SK-N-SH (cell line): Measurements from ENCODE around the gene COG4. TPM values are rescaled to one million over a fixed set of nuclear protein-coding genes. Genes with fewer than 3 reads are reported as not detected.

Experiments
- CTCF ChIA-PET: fragments of 300-600, 350-600 bp; formaldehyde crosslinking; extraction: SDS; loops from one replicate; lab custom pipeline; 2021; lab: Yijun Ruan, JAX
- POLR2A ChIA-PET: fragments of 350-600 bp; sonication (Branson Sonifier 250); formaldehyde crosslinking; extraction: SDS; loops from one replicate; lab custom pipeline; 2020; ENCODE audit warnings: antibody characterized with exemption, inconsistent platforms; lab: Yijun Ruan, JAX
- DNase-seq: peaks from one replicate; pipeline ENCODE4 v3.0.0; 2012
- H2AFZ ChIP-seq: fragments of 200-600 bp; sonication (generic); 2 replicates; pipeline ENCODE4 v1.8.1; 2016; ENCODE audit warnings: antibody characterized with exemption, mild to moderate bottlenecking, low read depth
- H3F3A ChIP-seq: fragments of 200-600 bp; sonication (generic); replicated peaks from 2 replicates; pipeline ENCODE3; 2016; ENCODE audit warnings: antibody characterized with exemption, mild to moderate bottlenecking; ENCODE audit not compliant: insufficient read depth
- H3K27ac ChIP-seq, 2 experiments: fragments of 200-500 bp in 1 of 2; fragments of 200-600 bp in 1 of 2; sonication (Bioruptor generic) in 1 of 2; sonication (generic), shearing (Covaris generic) in 1 of 2; 2 replicates each; pipeline versions ENCODE4 v1.5.1 to v1.6.1; 2014 to 2016; ENCODE audit warnings: low read depth in 2 of 2, inconsistent platforms in 1 of 2, low read length in 1 of 2, mild to moderate bottlenecking in 1 of 2, mixed read lengths in 1 of 2
- H3K27me3 ChIP-seq: fragments of 200-600 bp; sonication (generic), shearing (Covaris generic); 2 replicates; pipeline ENCODE4 v1.6.1; 2016; ENCODE audit warnings: mixed run types; ENCODE audit not compliant: insufficient read depth
- H3K36me3 ChIP-seq, 2 experiments: fragments of 200-500 bp in 1 of 2; fragments of 200-600 bp in 1 of 2; sonication (Bioruptor generic) in 1 of 2; sonication (generic) in 1 of 2; replicated peaks in 1 of 2; 2 replicates each; pipeline versions ENCODE3 to v1.5.1; 2014 to 2016; ENCODE audit warnings: low read length in 1 of 2, mild to moderate bottlenecking in 1 of 2; ENCODE audit not compliant: insufficient read depth in 2 of 2, control insufficient read depth in 1 of 2
- H3K4me1 ChIP-seq, 2 experiments: fragments of 200-500 bp in 1 of 2; fragments of 200-600 bp in 1 of 2; sonication (Bioruptor generic) in 1 of 2; sonication (generic), shearing (Covaris generic) in 1 of 2; 2 replicates each; pipeline versions ENCODE4 v1.5.1 to v1.6.1; 2014 to 2016; ENCODE audit warnings: low read depth in 1 of 2, low read length in 1 of 2, mixed run types in 1 of 2; ENCODE audit not compliant: insufficient read depth in 2 of 2, control insufficient read depth in 1 of 2
- H3K4me2 ChIP-seq: fragments of 200-600 bp; sonication (generic), shearing (Covaris generic); 2 replicates; pipeline ENCODE4 v1.6.1; 2017; ENCODE audit warnings: mixed run types
- H3K4me3 ChIP-seq, 2 experiments: fragments of 200-500 bp in 1 of 2; fragments of 200-600 bp in 1 of 2; sonication (Bioruptor generic) in 1 of 2; sonication (generic), shearing (Covaris generic) in 1 of 2; 2 replicates each; pipeline versions ENCODE4 v1.5.1 to v1.8.1; 2014 to 2016; ENCODE audit warnings: low read depth in 2 of 2, inconsistent platforms in 1 of 2, low read length in 1 of 2, mild to moderate bottlenecking in 1 of 2, mixed read lengths in 1 of 2, moderate library complexity in 1 of 2
- H3K79me2 ChIP-seq: fragments of 200-600 bp; sonication (generic); 2 replicates; pipeline ENCODE4 v1.8.1; 2017; ENCODE audit warnings: mild to moderate bottlenecking; ENCODE audit not compliant: insufficient read depth
- H3K9ac ChIP-seq: fragments of 200-600 bp; sonication (generic); 2 replicates; pipeline ENCODE4 v1.6.1; 2017; ENCODE audit warnings: mixed run types
- H3K9me2 ChIP-seq: fragments of 200-600 bp; sonication (generic); 2 replicates; pipeline ENCODE4 v1.6.1; 2017; ENCODE audit warnings: mixed run types
- H3K9me3 ChIP-seq: fragments of 200-600 bp; sonication (generic); 2 replicates; pipeline ENCODE4 v1.6.1; 2017; ENCODE audit warnings: mixed run types, mild to moderate bottlenecking, moderate library complexity
- H4K20me1 ChIP-seq: fragments of 200-600 bp; sonication (generic); 2 replicates; pipeline ENCODE4 v1.6.1; 2017; ENCODE audit warnings: mild to moderate bottlenecking, mixed run types; ENCODE audit not compliant: insufficient read depth
- CHD2 ChIP-seq: fragments of 150-350 bp; IDR thresholded peaks from 2 replicates; pipeline ENCODE4 v1.6.1; 2018; ENCODE audit warnings: low read length; ENCODE audit not compliant: partially characterized antibody
- ELF1 ChIP-seq: IDR thresholded peaks from 2 replicates; pipeline ENCODE4 v1.4.0; 2012
- EP300 ChIP-seq, 2 experiments: IDR thresholded peaks; 2 replicates each; pipeline versions ENCODE4 v1.4.0 to v1.6.1; 2012; ENCODE audit warnings: borderline replicate concordance in 1 of 2, low read depth in 1 of 2, low read length in 1 of 2
- JUND ChIP-seq: IDR thresholded peaks from 2 replicates; pipeline ENCODE4 v1.4.0; 2012
- MXI1 ChIP-seq: IDR thresholded peaks from 2 replicates; pipeline ENCODE4 v1.6.1; 2012; ENCODE audit warnings: mild to moderate bottlenecking, low read depth, low read length, improper control_type of control experiment
- NFIC ChIP-seq: IDR thresholded peaks from 2 replicates; pipeline ENCODE4 v1.4.0; 2012; ENCODE audit warnings: borderline replicate concordance
- POLR2AphosphoS5 ChIP-seq: IDR thresholded peaks from 2 replicates; pipeline ENCODE4 v1.6.1; 2012; ENCODE audit warnings: low read depth, low read length
- RFX5 ChIP-seq: IDR thresholded peaks from 2 replicates; pipeline ENCODE4 v1.6.1; 2012; ENCODE audit warnings: mild to moderate bottlenecking, improper control_type of control experiment, low read length
- SMC3 ChIP-seq: IDR thresholded peaks from 2 replicates; pipeline ENCODE4 v1.6.1; 2012; ENCODE audit warnings: low read depth, low read length, improper control_type of control experiment
- TAF1 ChIP-seq: IDR thresholded peaks from 2 replicates; pipeline ENCODE4 v1.6.1; 2012; ENCODE audit warnings: low read depth, mild to moderate bottlenecking, low read length, moderate library complexity, borderline replicate concordance
- TEAD4 ChIP-seq: IDR thresholded peaks from 2 replicates; pipeline ENCODE4 v1.4.0; 2012; ENCODE audit warnings: mild to moderate bottlenecking, borderline replicate concordance; ENCODE audit not compliant: insufficient read depth
- WGBS: methylation state at CpG from one replicate; pipeline ENCODE4 v1.1.6; 2017; ENCODE audit warnings: low lambda C conversion rate; 5-methylcytosine and 5-hydroxymethylcytosine counted together
- polyA plus RNA-seq, 3 experiments: library from polyadenylated mRNA; depleted of rRNA; stranded (reverse); fragments of >200 nt; gene quantifications; 2 replicates each; pipeline ENCODE4 v1.2.3, GENCODE V29; 2012
- TF ChIP-seq, protein P1 (sequence below): IDR thresholded peaks from 2 replicates; pipeline ENCODE4 v1.4.0; 2012; ENCODE audit warnings: low read depth
- TF ChIP-seq, protein P2 (sequence below): IDR thresholded peaks from 2 replicates; pipeline ENCODE4; 2012
- TF ChIP-seq, protein P3 (sequence below): IDR thresholded peaks from 2 replicates; pipeline ENCODE4 v1.4.0; 2012; ENCODE audit warnings: low read depth, borderline replicate concordance
- TF ChIP-seq, protein P4 (sequence below): fragments of 150-350 bp; IDR thresholded peaks from 2 replicates; pipeline ENCODE4 v1.6.1; 2017; ENCODE audit warnings: antibody characterized with exemption, low read length, low read depth, borderline replicate concordance
- TF ChIP-seq, protein P5 (sequence below): IDR thresholded peaks from 2 replicates; pipeline ENCODE4 v1.4.0; 2012; ENCODE audit warnings: low read depth, borderline replicate concordance

The COG4 gene
- polyA plus RNA-seq, 1 of the 3 experiments (the other 2 are of a cell fraction), result 54.4 TPM

DNA sequence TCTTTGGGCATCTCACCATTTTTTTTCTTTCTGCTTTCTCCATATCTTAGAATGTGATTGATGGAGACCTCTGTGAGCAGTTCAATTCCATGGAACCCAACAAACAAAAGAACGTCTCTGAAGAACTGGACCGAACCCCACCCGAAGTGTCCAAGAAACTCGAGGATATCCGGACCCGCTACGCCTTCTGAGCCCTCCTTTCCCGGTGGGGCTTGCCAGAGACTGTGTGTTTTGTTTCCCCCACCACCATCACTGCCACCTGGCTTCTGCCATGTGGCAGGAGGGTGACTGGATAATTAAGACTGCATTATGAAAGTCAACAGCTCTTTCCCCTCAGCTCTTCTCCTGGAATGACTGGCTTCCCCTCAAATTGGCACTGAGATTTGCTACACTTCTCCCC lies 48.3 kb upstream of the COG4 start:
- Histone ChIP-seq H3K9me2 (no peaks in the 10 kb centered on the region), H3K4me3 (no peak overlapping the region), H4K20me1 (peaks cover 21% of the 10 kb centered on the region), H3K4me1 (peaks cover 0 to 26% of the 10 kb centered on the region in 2 experiments; a peak in 3 of 4 replicates), H3K9ac (no peak overlapping the region), H3K27me3 (no peaks in the 10 kb centered on the region), H3K27ac (peak overlapping the region in 1 of 2 experiments; percentile 71; a peak in 1 of 4 replicates), H3K79me2 (peaks cover 9% of the 10 kb centered on the region; the same call in 1 of the 2 replicates), H3F3A (peaks cover 49% of the 10 kb centered on the region), H3K9me3 (no peaks in the 10 kb centered on the region), H2AFZ (no peak overlapping the region), H3K4me2 (no peak overlapping the region), H3K36me3 (peaks cover 59 to 71% of the 10 kb centered on the region in 2 experiments)
- DNase-seq, result no peak
- ChIA-PET POLR2A (no interaction called here), CTCF (interaction anchor here (1.0 to 1.3 kb wide), 2 partner anchors 9 to 42 kb away, joined by 3 read pairs; no protein-coding TSS in a partner anchor)
- TF ChIP-seq RFX5 (no peak), SMC3 (no peak), NFIC (no peak)
- TF ChIP-seq, protein P1, sequence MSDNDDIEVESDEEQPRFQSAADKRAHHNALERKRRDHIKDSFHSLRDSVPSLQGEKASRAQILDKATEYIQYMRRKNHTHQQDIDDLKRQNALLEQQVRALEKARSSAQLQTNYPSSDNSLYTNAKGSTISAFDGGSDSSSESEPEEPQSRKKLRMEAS, result no peak
- WGBS, result 98% methylated on average over 8 of the region's 8 CpGs

DNA sequence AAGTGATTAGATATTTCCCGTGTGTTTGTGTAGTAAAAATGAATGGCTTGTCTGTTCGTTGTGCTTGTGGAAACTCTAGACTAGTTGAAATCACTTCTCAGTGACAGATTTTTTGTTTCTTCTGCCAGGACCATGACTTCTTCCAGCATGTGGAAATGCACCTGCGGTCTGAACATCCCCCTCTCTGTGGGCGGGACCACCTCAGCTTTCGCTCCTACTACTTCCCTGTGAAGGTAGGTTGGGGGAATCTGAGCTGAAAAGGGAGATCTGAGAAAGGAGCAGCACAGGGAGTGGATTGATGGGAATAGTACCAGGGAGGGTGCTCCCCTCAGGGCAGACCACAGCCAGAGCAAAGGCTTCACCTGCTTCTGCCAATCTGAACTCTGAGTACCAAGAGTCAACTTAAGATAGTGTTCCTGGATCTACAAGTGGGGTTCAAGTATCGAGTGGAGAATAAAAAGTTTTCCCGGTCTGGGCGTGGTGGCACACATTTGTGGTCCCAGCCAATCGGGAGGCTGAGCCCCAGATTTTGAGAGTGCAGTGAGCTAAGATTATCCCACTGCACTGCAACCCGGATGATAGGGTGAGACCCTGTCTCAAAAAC lies 47.7 kb upstream of the COG4 start:
- Histone ChIP-seq H3K9me3 (no peaks in the 10 kb centered on the region), H3K36me3 (peaks cover 65 to 73% of the 10 kb centered on the region in 2 experiments), H4K20me1 (peaks cover 21% of the 10 kb centered on the region), H3K4me2 (no peak overlapping the region), H3K9me2 (no peaks in the 10 kb centered on the region), H3K4me1 (peaks cover 0 to 21% of the 10 kb centered on the region in 2 experiments; a peak in 3 of 4 replicates), H2AFZ (no peak overlapping the region), H3K4me3 (no peak overlapping the region), H3K27ac (no peak overlapping the region; a peak in 1 of 4 replicates), H3K27me3 (no peaks in the 10 kb centered on the region), H3K9ac (no peak overlapping the region), H3K79me2 (peaks cover 12% of the 10 kb centered on the region; the same call in 1 of the 2 replicates), H3F3A (peaks cover 44% of the 10 kb centered on the region)
- WGBS, result 92% methylated on average over 10 of the region's 10 CpGs
- DNase-seq, result no peak
- CTCF ChIA-PET, result interaction anchor here (1.0 to 1.3 kb wide), 2 partner anchors 9 to 42 kb away, joined by 3 read pairs; no protein-coding TSS in a partner anchor
- TF ChIP-seq EP300 (IDR thresholded peaks at IDR 0.05; ENCODE audit: borderline replicate concordance in 1 of 2, low read depth in 1 of 2, low read length in 1 of 2) (no peak), POLR2AphosphoS5 (no peak), TEAD4 (no peak), TAF1 (no peak), JUND (no peak)
- POLR2A ChIA-PET, result no interaction called here

DNA sequence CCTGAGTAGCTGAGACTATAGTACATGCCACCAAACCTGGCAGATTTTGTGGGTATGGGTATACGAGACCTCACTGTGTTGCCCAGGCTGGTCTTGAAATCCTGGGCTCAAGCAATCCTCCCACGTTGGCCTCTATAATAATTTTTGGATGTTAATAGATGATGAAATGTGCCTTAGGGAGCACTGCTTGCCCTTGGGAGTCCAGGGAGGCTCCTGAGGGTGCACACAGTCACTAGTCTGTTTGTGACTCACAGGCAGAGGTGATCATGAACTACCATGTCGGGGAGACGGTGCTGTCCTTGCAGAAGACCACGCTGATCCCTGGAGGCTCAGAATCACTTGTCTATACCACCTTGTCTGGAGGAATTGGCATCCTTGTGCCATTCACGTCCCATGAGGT lies 46.4 kb upstream of the COG4 start:
- ChIA-PET CTCF (no interaction called here), POLR2A (no interaction called here)
- H3K27ac ChIP-seq, result no peak overlapping the region
- peaks cover 0 to 21% of the 10 kb centered on the region in 2 experiments; a peak in 2 of 4 replicates for H3K4me1 ChIP-seq
- H2AFZ ChIP-seq, result no peak overlapping the region
- no peaks in the 10 kb centered on the region for H3K9me2 ChIP-seq
- H3K9me3 ChIP-seq, result no peaks in the 10 kb centered on the region
- 95% methylated on average over 6 of the region's 6 CpGs for WGBS
- no peak overlapping the region for H3K4me2 ChIP-seq
- peaks cover 13% of the 10 kb centered on the region; the same call in 1 of the 2 replicates for H3K79me2 ChIP-seq
- H3F3A ChIP-seq, result peaks cover 44% of the 10 kb centered on the region
- DNase-seq, result no peak
- no peak overlapping the region for H3K4me3 ChIP-seq
- H3K9ac ChIP-seq, result no peak overlapping the region
- peaks cover 21% of the 10 kb centered on the region for H4K20me1 ChIP-seq
- H3K36me3 ChIP-seq, result peaks cover 75 to 79% of the 10 kb centered on the region in 2 experiments
- H3K27me3 ChIP-seq, result no peaks in the 10 kb centered on the region
- TF ChIP-seq, protein P2, sequence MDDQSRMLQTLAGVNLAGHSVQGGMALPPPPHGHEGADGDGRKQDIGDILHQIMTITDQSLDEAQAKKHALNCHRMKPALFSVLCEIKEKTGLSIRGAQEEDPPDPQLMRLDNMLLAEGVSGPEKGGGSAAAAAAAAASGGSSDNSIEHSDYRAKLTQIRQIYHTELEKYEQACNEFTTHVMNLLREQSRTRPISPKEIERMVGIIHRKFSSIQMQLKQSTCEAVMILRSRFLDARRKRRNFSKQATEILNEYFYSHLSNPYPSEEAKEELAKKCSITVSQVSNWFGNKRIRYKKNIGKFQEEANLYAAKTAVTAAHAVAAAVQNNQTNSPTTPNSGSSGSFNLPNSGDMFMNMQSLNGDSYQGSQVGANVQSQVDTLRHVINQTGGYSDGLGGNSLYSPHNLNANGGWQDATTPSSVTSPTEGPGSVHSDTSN, result no peak
- no peak for TF ChIP-seq MXI1
- no peak for TF ChIP-seq ELF1
- TF ChIP-seq CHD2, result no peak
- no peak for TF ChIP-seq RFX5
- TF ChIP-seq, protein P3, sequence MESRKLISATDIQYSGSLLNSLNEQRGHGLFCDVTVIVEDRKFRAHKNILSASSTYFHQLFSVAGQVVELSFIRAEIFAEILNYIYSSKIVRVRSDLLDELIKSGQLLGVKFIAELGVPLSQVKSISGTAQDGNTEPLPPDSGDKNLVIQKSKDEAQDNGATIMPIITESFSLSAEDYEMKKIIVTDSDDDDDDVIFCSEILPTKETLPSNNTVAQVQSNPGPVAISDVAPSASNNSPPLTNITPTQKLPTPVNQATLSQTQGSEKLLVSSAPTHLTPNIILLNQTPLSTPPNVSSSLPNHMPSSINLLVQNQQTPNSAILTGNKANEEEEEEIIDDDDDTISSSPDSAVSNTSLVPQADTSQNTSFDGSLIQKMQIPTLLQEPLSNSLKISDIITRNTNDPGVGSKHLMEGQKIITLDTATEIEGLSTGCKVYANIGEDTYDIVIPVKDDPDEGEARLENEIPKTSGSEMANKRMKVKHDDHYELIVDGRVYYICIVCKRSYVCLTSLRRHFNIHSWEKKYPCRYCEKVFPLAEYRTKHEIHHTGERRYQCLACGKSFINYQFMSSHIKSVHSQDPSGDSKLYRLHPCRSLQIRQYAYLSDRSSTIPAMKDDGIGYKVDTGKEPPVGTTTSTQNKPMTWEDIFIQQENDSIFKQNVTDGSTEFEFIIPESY, result no peak
- TF ChIP-seq, protein P4, sequence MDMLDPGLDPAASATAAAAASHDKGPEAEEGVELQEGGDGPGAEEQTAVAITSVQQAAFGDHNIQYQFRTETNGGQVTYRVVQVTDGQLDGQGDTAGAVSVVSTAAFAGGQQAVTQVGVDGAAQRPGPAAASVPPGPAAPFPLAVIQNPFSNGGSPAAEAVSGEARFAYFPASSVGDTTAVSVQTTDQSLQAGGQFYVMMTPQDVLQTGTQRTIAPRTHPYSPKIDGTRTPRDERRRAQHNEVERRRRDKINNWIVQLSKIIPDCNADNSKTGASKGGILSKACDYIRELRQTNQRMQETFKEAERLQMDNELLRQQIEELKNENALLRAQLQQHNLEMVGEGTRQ, result no peak
- TF ChIP-seq, protein P5, sequence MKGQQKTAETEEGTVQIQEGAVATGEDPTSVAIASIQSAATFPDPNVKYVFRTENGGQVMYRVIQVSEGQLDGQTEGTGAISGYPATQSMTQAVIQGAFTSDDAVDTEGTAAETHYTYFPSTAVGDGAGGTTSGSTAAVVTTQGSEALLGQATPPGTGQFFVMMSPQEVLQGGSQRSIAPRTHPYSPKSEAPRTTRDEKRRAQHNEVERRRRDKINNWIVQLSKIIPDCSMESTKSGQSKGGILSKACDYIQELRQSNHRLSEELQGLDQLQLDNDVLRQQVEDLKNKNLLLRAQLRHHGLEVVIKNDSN, result no peak
